ENCODE results near the gene TBCC. TPM values are rescaled to one million over a fixed set of nuclear protein-coding genes. Genes with fewer than 3 reads are reported as not detected.
"Not testable (repeated sequence)": the region's sequence is repeated elsewhere in the genome, so short reads cannot be mapped to it uniquely, and the experiment has no call there.

Gene TBCC
- total RNA-seq, 2 donors from 2014 or later = 28.8 to 32.6 TPM

DNA sequence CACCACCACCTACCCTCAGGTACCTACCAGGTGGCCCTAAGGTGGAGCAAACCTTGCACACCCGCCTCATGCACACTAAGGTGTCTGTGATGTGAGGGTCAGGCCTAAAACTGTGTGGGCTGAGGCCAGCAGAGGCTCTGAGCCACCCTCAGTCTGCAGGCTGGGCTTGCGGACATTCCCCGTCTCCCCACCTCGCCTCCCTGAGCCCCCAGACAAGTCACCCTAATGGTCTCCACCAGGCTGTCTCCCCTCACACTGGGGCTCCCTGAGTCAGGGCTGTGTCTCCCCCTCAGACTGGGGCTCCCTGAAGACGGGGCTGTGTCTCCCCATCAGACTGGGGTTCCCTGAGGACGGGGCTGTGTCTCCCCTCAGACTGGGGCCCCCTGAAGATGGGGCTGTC lies 36.0 kb downstream of the TBCC start:
- H3K36me3 Mint-ChIP-seq = peaks cover 6% of the 10 kb centered on the region
- ATAC-seq = no peak
- no peak overlapping the region for H3K4me3 Mint-ChIP-seq
- no peak overlapping the region for H3K27ac Mint-ChIP-seq
- H3K4me1 Mint-ChIP-seq (ENCODE audit: low read depth in 2 of 2) = peaks cover 0 to 3% of the 10 kb centered on the region in 2 donors
- H3K27me3 Mint-ChIP-seq = peaks cover 0 to 3% of the 10 kb centered on the region in 2 donors
- peaks cover 4% of the 10 kb centered on the region for H3K9me3 Mint-ChIP-seq
- DNase-seq (ENCODE audit: low spot score) = no peak

DNA sequence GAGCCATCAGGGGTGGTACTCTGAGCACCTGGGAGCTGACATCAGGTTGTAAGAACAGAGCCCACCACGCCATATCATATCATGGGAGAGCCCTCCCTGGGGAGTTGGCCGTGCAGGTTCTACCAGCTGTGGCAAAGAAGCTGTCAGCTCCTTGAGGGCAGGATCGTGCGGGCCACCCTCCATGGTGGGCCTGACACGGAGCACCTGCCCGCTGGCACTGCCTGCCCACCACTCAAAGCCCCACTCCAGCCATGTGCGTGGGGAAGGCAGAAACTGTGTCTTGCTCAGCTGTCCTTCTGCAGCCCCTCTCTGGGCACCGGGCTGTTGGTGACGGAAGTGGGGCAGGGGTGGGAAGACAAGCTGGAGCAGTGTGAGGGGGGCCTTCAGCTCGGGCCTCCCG lies 37.8 kb downstream of the TBCC start:
- DNase-seq (ENCODE audit: low spot score) (no peak), ATAC-seq (peak in 1 of 2 donors; percentile 41)
- Mint-ChIP-seq H3K4me1 (ENCODE audit: low read depth in 2 of 2) (no peaks in the 10 kb centered on the region), H3K27me3 (peaks cover 0 to 3% of the 10 kb centered on the region in 2 donors), H3K27ac (no peak overlapping the region), H3K4me3 (no peak overlapping the region), H3K9me3 (peaks cover 4% of the 10 kb centered on the region), H3K36me3 (peaks cover 6% of the 10 kb centered on the region)

DNA sequence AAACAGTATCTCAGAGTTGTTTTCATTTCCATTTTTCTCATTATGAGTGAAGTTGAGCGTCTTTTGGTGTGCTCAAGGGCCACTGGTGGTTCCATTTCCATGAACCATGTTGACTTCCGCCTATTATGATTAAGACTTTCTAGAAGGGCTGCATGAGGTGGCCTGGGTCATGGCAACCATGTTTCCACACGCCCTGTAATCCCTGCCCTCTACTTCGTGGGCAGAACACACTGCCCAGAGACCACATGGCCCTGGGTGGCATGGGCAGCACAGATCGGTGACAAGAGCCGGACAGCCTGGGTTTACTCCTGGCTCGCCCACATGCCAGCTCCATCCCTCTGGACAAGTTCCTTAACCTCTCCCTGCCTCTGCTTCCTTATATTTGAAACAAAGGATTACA lies 38.3 kb downstream of the TBCC start:
- H3K36me3 Mint-ChIP-seq = peaks cover 6% of the 10 kb centered on the region
- DNase-seq (ENCODE audit: low spot score) (no peak), ATAC-seq (peak; percentile 38 to 42)
- peaks cover 0 to 3% of the 10 kb centered on the region in 2 donors for H3K27me3 Mint-ChIP-seq
- H3K4me3 Mint-ChIP-seq = no peak overlapping the region
- no peaks in the 10 kb centered on the region for H3K4me1 Mint-ChIP-seq (ENCODE audit: low read depth in 2 of 2)
- no peak overlapping the region for H3K27ac Mint-ChIP-seq
- peaks cover 4% of the 10 kb centered on the region for H3K9me3 Mint-ChIP-seq

DNA sequence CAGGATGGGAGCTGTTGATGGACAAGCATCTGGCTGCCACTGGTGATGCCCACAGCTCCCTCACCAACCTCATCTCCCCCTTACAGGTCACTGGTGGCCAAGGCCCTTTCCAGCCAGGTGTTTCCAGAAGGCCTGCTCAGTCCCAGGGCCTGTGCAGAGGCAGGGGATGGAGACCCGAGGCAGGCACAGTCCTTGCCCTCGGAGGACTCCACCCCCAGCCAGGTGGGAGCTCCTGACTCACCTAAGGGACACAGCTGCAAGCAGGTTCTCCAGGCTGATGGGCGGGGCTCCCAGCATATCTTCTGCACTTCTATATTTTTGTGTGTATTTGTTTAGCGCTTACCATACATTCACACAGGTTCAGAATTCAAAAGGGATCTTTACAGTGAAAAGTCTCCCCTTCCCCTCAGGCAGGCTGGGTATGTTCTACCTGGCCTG lies 40.9 kb downstream of the TBCC start:
- H3K9me3 Mint-ChIP-seq = no peaks in the 10 kb centered on the region

DNA sequence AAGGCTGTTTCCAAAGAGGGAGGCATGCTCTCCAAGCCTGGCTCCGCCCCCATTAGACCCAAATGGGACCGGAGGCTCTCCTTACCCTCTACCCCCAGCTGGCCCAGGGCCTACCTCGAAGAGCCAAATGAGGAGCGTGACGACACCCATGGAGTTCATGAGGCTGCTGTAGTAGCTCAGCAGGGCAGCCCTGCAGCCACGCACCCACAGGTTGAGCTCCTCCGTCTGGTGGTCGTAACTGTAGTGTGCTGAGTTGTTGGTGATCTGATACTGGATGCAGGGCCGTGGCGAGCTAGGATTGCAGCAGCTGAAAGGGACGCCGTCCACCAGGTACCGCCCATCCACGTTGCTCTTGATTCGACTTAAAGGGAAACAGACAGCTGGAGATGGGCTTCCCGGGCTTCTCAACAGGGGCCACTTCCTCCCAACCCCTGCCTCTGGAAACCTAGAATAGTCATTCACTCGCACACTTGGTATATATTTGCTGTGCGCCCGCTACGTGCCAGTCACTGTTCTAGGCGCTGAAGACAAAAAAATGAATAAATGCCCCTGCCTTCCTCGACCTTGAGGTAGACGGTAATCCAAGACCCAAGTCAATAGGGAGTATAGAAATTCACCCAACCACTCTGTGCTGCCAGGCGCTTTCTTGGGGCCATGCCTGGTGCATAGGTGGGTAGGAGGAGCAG lies 41.5 kb downstream of the TBCC start:
- no peak overlapping the region for H3K27ac Mint-ChIP-seq
- no peak overlapping the region for H3K4me3 Mint-ChIP-seq
- no peaks in the 10 kb centered on the region for H3K36me3 Mint-ChIP-seq
- ATAC-seq = no peak
- no peaks in the 10 kb centered on the region for H3K27me3 Mint-ChIP-seq
- peaks cover 0 to 3% of the 10 kb centered on the region in 2 donors for H3K4me1 Mint-ChIP-seq (ENCODE audit: low read depth in 2 of 2)
- no peaks in the 10 kb centered on the region for H3K9me3 Mint-ChIP-seq
- no peak for DNase-seq (ENCODE audit: low spot score)

More for the DNA sequence above, 40.9 kb downstream of the TBCC start:
- Mint-ChIP-seq H3K36me3 (no peaks in the 10 kb centered on the region), H3K27me3 (no peaks in the 10 kb centered on the region), H3K4me3 (no peak overlapping the region), H3K4me1 (ENCODE audit: low read depth in 2 of 2) (peaks cover 0 to 3% of the 10 kb centered on the region in 2 donors), H3K27ac (no peak overlapping the region)
- no peak for ATAC-seq
- DNase-seq (ENCODE audit: low spot score) = no peak

DNA sequence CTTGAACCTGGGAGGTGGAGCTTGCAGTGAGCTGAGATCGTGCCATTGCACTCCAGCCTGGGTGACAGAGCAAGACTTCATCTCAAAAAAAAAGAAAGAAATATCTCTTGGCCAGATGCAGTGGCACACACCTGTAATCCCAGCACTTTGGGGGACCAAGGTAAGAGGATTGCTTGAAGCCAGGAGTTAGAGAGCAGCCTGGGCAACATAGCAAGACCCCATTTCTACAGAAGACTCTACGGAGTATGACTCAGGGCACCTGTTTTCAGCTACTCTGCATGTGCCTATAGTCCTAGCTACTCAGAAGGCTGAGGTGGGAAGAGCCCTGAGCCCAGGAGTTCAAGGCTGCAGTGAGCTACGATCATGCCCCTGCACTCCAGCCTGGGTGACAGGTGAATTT lies 43.1 kb downstream of the TBCC start:
- not testable (repeated sequence) for H3K9me3 Mint-ChIP-seq; H3K27ac Mint-ChIP-seq; H3K4me3 Mint-ChIP-seq; DNase-seq (ENCODE audit: low spot score); H3K27me3 Mint-ChIP-seq; ATAC-seq; H3K4me1 Mint-ChIP-seq (ENCODE audit: low read depth in 2 of 2); H3K36me3 Mint-ChIP-seq

DNA sequence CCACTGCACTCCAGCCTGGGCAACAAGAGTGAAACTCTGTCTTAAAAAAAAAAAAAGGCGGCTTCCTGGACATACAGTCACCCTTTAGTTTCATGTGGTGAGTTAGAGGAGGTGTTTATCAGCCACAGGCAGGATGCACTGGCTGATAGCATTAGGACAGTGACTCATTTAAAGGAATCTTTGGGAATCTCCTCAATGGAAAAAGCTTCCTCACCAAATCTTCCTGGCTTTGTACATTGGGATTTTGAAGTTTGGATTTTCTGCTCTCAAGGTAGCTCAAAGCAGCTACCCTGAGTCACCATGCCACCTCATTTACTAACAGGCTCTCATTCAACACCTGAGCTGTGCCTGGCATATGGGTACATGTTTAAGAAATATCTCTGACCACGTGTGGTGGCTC lies 43.7 kb downstream of the TBCC start:
- no peaks in the 10 kb centered on the region for H3K9me3 Mint-ChIP-seq
- no peak overlapping the region for H3K27ac Mint-ChIP-seq
- H3K36me3 Mint-ChIP-seq = no peaks in the 10 kb centered on the region
- H3K4me3 Mint-ChIP-seq = no peak overlapping the region
- ATAC-seq = peak; percentile 66 to 74
- no peaks in the 10 kb centered on the region for H3K27me3 Mint-ChIP-seq
- peaks cover 0 to 3% of the 10 kb centered on the region in 2 donors for H3K4me1 Mint-ChIP-seq (ENCODE audit: low read depth in 2 of 2)
- DNase-seq (ENCODE audit: low spot score) = no peak

DNA sequence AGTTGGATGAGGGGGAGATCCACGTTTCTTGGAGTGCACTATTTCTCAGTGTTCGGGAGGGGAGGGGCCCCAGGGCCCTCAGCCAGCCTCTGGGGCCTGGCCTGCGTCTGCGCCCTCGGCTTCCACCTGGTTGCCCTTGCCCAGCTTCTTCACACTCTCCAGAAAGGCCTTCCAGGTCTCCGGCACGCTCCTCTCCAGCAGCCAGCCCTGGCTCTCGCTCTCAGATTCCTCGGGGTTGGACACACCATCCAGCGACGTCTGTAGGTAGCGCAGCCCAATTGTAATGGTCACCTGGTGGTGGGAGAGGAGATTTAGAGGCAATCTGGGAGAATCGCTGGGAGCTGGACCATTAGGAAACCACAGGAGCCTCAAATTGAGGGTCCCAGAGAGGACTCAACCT lies 47.7 kb downstream of the TBCC start:
- no peaks in the 10 kb centered on the region for H3K9me3 Mint-ChIP-seq
- ATAC-seq = no peak
- H3K4me3 Mint-ChIP-seq = no peak overlapping the region

DNA sequence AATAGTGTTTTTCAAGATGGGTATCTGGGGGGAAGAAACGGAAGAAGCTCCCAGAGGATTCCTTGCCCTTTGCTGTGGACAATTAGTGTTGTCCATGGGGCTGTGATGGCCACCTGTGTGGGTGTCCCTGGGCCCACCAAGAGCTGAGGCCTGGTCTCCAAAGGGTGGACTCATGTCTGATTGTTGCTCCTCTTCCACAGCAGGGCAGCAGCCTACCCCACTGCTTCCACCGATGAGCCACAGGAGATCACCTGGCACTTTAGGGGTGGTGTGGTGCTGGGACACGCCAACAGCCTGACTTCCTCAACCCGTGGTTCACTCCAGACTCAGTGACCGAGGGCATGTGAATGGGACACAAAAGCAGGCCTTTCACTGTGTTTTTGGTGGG lies 48.6 kb downstream of the TBCC start:
- Mint-ChIP-seq H3K4me3 (no peak overlapping the region), H3K36me3 (no peaks in the 10 kb centered on the region), H3K27ac (no peak overlapping the region), H3K4me1 (ENCODE audit: low read depth in 2 of 2) (peaks cover 9 to 28% of the 10 kb centered on the region in 2 donors), H3K27me3 (no peaks in the 10 kb centered on the region), H3K9me3 (no peaks in the 10 kb centered on the region)
- DNase-seq (ENCODE audit: low spot score) (no peak), ATAC-seq (no peak)

More for the DNA sequence above, 47.7 kb downstream of the TBCC start:
- no peaks in the 10 kb centered on the region for H3K27me3 Mint-ChIP-seq
- H3K36me3 Mint-ChIP-seq = no peaks in the 10 kb centered on the region
- DNase-seq (ENCODE audit: low spot score) = no peak
- no peak overlapping the region for H3K27ac Mint-ChIP-seq
- H3K4me1 Mint-ChIP-seq (ENCODE audit: low read depth in 2 of 2) = peaks cover 11 to 18% of the 10 kb centered on the region in 2 donors

DNA sequence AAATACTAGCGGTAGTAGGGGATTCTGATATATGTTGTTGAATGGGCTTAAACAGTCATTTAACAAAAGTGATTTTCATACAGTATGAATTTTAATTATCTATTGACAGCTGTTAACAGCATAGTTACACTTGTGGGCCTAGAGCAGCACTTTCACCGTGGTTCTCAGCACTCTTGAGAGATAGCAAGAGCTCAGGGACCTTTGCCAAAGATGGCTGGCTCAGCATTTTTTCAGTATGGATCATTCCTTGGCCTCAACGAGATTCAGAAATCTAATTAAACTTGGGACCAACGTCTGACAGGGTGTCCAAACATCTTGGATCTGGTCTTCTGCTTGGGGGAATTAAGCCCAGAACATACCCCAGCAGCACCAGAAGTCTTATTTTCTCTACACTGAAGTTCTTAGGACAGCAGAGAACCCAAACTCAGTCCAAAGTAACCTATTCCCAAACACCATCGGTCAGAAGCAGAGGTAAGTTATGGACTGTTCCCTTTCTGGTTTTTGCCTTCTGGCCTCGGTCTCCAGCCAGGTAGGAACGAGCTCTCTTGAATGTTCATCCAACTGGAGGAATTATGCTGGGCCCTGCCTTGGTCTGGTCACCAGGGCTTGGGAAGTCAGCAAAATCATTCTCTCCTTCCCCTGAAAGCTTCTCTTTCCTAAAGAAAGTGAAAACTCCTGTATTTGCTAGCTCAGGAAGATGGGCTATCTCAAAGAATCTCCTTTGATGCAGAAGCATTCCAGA lies 49.2 kb downstream of the TBCC start:
- H3K27ac Mint-ChIP-seq = no peak overlapping the region
- no peaks in the 10 kb centered on the region for H3K9me3 Mint-ChIP-seq
- no peaks in the 10 kb centered on the region for H3K27me3 Mint-ChIP-seq
- H3K4me1 Mint-ChIP-seq (ENCODE audit: low read depth in 2 of 2) = peaks cover 9 to 29% of the 10 kb centered on the region in 2 donors
- H3K4me3 Mint-ChIP-seq = no peak overlapping the region
- no peak for DNase-seq (ENCODE audit: low spot score)
- ATAC-seq = no peak
- no peaks in the 10 kb centered on the region for H3K36me3 Mint-ChIP-seq

DNA sequence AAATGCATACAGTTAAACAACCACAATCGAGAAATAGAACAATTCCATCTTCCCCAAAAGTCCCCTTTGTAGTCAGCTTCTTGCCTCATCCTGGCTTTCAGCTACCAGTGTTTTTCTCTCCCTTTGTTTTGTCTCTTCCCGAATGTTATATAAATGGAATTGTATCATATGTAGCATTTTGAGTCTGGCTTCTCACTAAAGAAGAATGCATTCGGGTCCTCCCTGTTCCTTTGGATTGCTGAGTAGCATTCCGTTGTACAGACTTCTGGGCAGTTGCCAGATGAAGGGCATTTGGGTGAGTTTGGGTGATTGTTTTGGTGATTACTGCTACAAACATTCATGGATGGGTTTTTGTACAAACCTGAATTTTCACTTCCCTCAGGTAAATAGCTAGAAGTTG lies 51.3 kb downstream of the TBCC start:
- no peaks in the 10 kb centered on the region for H3K9me3 Mint-ChIP-seq
- H3K27me3 Mint-ChIP-seq = no peaks in the 10 kb centered on the region
- H3K27ac Mint-ChIP-seq = peak overlapping the region; percentile 70 to 80
- H3K36me3 Mint-ChIP-seq = peaks cover 6% of the 10 kb centered on the region
- peaks cover 9 to 29% of the 10 kb centered on the region in 2 donors for H3K4me1 Mint-ChIP-seq (ENCODE audit: low read depth in 2 of 2)
- no peak overlapping the region for H3K4me3 Mint-ChIP-seq
- ATAC-seq (no peak), DNase-seq (ENCODE audit: low spot score) (no peak)

Other genes with a start within 250 kb of the TBCC start
- 10 to 100 TPM; 31.9 to 34.2 TPM for gene UBR2, start 182.1 kb downstream of the TBCC start, total RNA-seq
- gene PRPH2, start 23.5 kb downstream of the TBCC start, total RNA-seq = under 1 TPM in 1 of 2 donors, not detected in 1; 0.10 TPM
- 10 to 100 TPM; 13.5 to 13.9 TPM for gene BICRAL, start 35.9 kb upstream of the TBCC start, total RNA-seq
- gene RPL7L1, start 133.5 kb upstream of the TBCC start, total RNA-seq = 100 to 1,000 TPM; 125 to 191 TPM
- not detected for gene PTCRA, start 169.9 kb upstream of the TBCC start, total RNA-seq
- gene CNPY3, start 183.4 kb upstream of the TBCC start, total RNA-seq = 10 to 100 TPM; 35.4 to 38.2 TPM
- gene GNMT, start 214.7 kb upstream of the TBCC start, total RNA-seq = 1 to 10 TPM in 1 of 2 donors, under 1 TPM in 1; 0.26 to 1.1 TPM
- gene PEX6, start 233.1 kb upstream of the TBCC start, total RNA-seq = 10 to 100 TPM; 14.1 to 18.7 TPM
- 10 to 100 TPM; 38.9 to 47.8 TPM for gene PPP2R5D, start 238.5 kb upstream of the TBCC start, total RNA-seq

Data from natural killer cell treated with Interleukin-12 subunit alpha and Interleukin-12 subunit beta and Interleukin-15 and Interleukin-18, amount 100 ng/mL, for 72 hours (primary cell).